GM12892 (cell line): ENCODE data around the gene PIBF1.
"Not testable (repeated sequence)": the region's sequence is repeated elsewhere in the genome, so short reads cannot be mapped to it uniquely, and the experiment has no call there.

Source experiments
- POLR2A ChIP-seq: IDR thresholded peaks from 2 replicates; pipeline ENCODE4 v1.6.1; 2011; ENCODE audit warnings: low read depth, low read length, control low read depth
- POLR2AphosphoS5 ChIP-seq: IDR thresholded peaks from 2 replicates; pipeline ENCODE4 v1.6.1; 2011; ENCODE audit warnings: low read depth, low read length, control low read depth
- TAF1 ChIP-seq: IDR thresholded peaks from 2 replicates; pipeline ENCODE4 v1.6.1; 2011; ENCODE audit warnings: low read depth, mild to moderate bottlenecking, control low read depth, low read length, borderline replicate concordance

DNA sequence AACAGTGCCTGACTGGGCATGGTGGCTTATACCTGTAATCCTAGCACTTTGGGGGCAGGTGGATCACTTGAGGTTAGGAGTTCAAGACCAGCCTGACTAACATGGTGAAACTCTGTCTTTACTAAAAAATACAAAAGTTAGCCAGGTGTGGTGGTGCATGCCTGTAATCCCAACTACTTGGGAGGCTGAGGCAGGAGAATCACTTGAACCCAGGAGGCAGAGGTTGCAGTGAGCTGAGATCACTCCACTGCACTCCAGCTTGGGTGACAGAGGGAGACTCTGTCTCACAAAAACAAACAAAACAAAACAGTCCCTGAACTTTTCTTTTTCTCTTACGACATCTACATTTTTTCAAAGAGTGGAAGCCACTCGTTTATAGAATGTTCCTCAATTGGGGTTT, 266.7 kb downstream of the PIBF1 start:
- not testable (repeated sequence) for TF ChIP-seq POLR2A, TAF1, POLR2AphosphoS5
